Keratinocyte (primary cell): ENCODE measurements around the gene C16orf90.

ENCODE experiments used
- CTCF ChIP-seq, 3 experiments: IDR thresholded peaks in 1 of 3; conservative IDR thresholded peaks in 1 of 3; optimal IDR thresholded peaks in 1 of 3; 2 replicates in 2 of 3; 3 replicates in 1 of 3; pipeline versions ENCODE3 to v1.5.1; 2011; ENCODE audit warnings: low read length in 3 of 3, mild to moderate bottlenecking in 3 of 3, moderate library complexity in 2 of 3, control low read depth in 1 of 3, inconsistent platforms in 1 of 3; ENCODE audit not compliant: insufficient read depth in 2 of 3; ENCODE audit errors: extremely low read depth in 1 of 3
- EZH2 ChIP-seq: IDR thresholded peaks from one replicate; pipeline ENCODE4 v1.6.1; 2012; ENCODE audit warnings: inconsistent platforms, mild to moderate bottlenecking, low read length, moderate library complexity

- TF ChIP-seq CTCF (optimal IDR thresholded peaks at IDR 0.05 in 1 of 3, IDR thresholded peaks at IDR 0.05 in 1 of 3, conservative IDR thresholded peaks at IDR 0.05 in 1 of 3; ENCODE audit: extremely low read depth in 1 of 3, insufficient read depth in 2 of 3, low read length in 3 of 3) (no peak), EZH2 (no peak)
These were observed 34.7 kb downstream of the C16orf90 start for GRCh38 chr16:3460585-3460984.
